GM23248 (cell line): ENCODE results near the gene ASPHD1.

Source experiments
- EZH2 ChIP-seq: fragments of 200-600 bp; sonication (generic); IDR thresholded peaks from 2 replicates; pipeline ENCODE4 v1.6.1; 2018; ENCODE audit warnings: antibody characterized with exemption, mild to moderate bottlenecking; ENCODE audit not compliant: insufficient read depth, poor library complexity, severe bottlenecking
- EZH2phosphoT487 ChIP-seq: fragments of 200-600 bp; sonication (generic); IDR thresholded peaks from 2 replicates; pipeline ENCODE4 v1.6.1; 2018; ENCODE audit warnings: antibody characterized with exemption, moderate library complexity, mild to moderate bottlenecking, low read depth; ENCODE audit not compliant: insufficient read depth

DNA sequence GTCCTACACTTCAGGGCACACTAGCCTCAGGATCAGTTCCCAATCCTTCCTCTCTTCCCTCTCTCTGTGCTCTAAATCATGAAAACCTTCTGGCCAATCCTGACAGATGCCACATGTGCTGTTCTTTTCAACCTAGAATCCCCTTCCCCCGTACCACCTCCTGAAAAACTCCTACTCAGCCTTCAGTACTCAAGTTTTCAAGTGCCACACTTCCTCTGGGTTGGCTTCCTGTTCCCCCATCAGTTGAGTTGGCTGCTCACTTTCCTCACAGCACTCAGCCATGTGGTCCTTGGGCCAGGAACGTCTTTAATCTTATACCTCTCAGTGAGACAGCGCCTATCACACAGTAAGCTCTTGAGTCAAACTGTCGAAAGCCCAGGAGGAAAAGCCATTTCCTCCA lies 3.3 kb downstream of the ASPHD1 start:
- TF ChIP-seq EZH2 (no peak), EZH2phosphoT487 (no peak)
